HFFc6 (cell line): ENCODE measurements around the gene HNRNPA3. TPM values are rescaled to one million over a fixed set of nuclear protein-coding genes. Genes with fewer than 3 reads are reported as not detected.
"Not testable (repeated sequence)": the region's sequence is repeated elsewhere in the genome, so short reads cannot be mapped to it uniquely, and the experiment has no call there.

Experiments
- DNase-seq: peaks from one replicate; pipeline ENCODE4 v3.0.0-alpha.2; 2018
- H3K27ac Mint-ChIP-seq: 2 replicates; pipeline ENCODE4 v1.8.0; 2020; ENCODE audit warnings: mild to moderate bottlenecking, mixed read lengths
- H3K27me3 Mint-ChIP-seq: 2 replicates; pipeline ENCODE4 v1.8.0; 2021; ENCODE audit warnings: mild to moderate bottlenecking, moderate library complexity, mixed read lengths; ENCODE audit not compliant: insufficient read depth
- H3K36me3 Mint-ChIP-seq: 2 replicates; pipeline ENCODE4 v1.8.0; 2021; ENCODE audit warnings: low read depth, mixed read lengths
- H3K4me1 Mint-ChIP-seq: 2 replicates; pipeline ENCODE4 v1.8.0; 2020; ENCODE audit warnings: low read depth, mixed read lengths
- H3K4me3 Mint-ChIP-seq: 2 replicates; pipeline ENCODE4 v1.8.0; 2020; ENCODE audit warnings: mild to moderate bottlenecking, moderate library complexity, mixed read lengths
- H3K9me3 Mint-ChIP-seq: 2 replicates; pipeline ENCODE4 v1.8.0; 2020; ENCODE audit warnings: mild to moderate bottlenecking, mixed read lengths
- CTCF ChIP-seq: fragments of 200-600 bp; sonication (generic); IDR thresholded peaks from 2 replicates; pipeline ENCODE4 v1.5.0; 2021; ENCODE audit warnings: antibody characterized with exemption, mild to moderate bottlenecking
- total RNA-seq, 6 experiments: library from RNA; stranded (reverse); fragmentation: NEBNext Ultra II Directional; extraction: Animal tissue kit (Norgen Biotek cat#: 25700); gene quantifications; 2 replicates in 1 of 6; 3 replicates in 5 of 6; pipeline ENCODE4 v1.2.3, GENCODE V29; 2021

The HNRNPA3 gene
- total RNA-seq, 6 experiments from 2014 or later: 165 to 253 (median 205) TPM

- DNase-seq: no peak
- no peaks in the 10 kb centered on the region for H3K36me3 Mint-ChIP-seq
- TF ChIP-seq CTCF: no peak
- H3K4me3 Mint-ChIP-seq: no peak overlapping the region
- peaks cover 6% of the 10 kb centered on the region for H3K27me3 Mint-ChIP-seq
- H3K27ac Mint-ChIP-seq: no peak overlapping the region
- H3K9me3 Mint-ChIP-seq: no peaks in the 10 kb centered on the region
- peaks cover 22% of the 10 kb centered on the region for H3K4me1 Mint-ChIP-seq
Observed at GRCh38 chr2:177178797-177179196, 33.8 kb upstream of the HNRNPA3 start.

DNA sequence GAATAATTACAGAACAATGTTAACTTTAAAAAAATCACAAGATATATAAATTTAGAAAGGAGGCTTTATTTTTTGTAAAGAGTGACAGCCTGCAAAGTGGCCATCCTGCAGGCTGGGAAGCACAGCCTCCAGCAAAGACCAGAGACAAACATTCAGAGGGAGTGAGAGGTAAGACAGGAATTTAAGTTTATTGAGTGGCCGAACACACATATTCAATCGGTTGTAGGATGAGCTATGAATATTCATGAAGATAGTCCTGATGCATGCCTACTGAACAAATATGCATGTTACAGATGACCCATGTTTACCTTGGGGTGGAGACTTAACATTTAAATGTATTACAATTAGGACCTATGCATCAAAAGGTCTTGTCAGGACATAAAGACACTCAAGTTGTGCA, 33.4 kb upstream of the HNRNPA3 start:
- DNase-seq: no peak
- Mint-ChIP-seq H3K9me3 (no peaks in the 10 kb centered on the region), H3K27ac (no peak overlapping the region), H3K4me3 (no peak overlapping the region), H3K27me3 (peaks cover 6% of the 10 kb centered on the region), H3K36me3 (no peaks in the 10 kb centered on the region), H3K4me1 (peaks cover 20% of the 10 kb centered on the region)
- no peak for TF ChIP-seq CTCF

GRCh38 chr2:177179671-177180070, 32.9 kb upstream of the HNRNPA3 start:
- not testable (repeated sequence) for DNase-seq, H3K9me3 Mint-ChIP-seq, H3K4me3 Mint-ChIP-seq, H3K27me3 Mint-ChIP-seq, H3K36me3 Mint-ChIP-seq, H3K27ac Mint-ChIP-seq
- H3K4me1 Mint-ChIP-seq: peaks cover 15% of the 10 kb centered on the region

DNA sequence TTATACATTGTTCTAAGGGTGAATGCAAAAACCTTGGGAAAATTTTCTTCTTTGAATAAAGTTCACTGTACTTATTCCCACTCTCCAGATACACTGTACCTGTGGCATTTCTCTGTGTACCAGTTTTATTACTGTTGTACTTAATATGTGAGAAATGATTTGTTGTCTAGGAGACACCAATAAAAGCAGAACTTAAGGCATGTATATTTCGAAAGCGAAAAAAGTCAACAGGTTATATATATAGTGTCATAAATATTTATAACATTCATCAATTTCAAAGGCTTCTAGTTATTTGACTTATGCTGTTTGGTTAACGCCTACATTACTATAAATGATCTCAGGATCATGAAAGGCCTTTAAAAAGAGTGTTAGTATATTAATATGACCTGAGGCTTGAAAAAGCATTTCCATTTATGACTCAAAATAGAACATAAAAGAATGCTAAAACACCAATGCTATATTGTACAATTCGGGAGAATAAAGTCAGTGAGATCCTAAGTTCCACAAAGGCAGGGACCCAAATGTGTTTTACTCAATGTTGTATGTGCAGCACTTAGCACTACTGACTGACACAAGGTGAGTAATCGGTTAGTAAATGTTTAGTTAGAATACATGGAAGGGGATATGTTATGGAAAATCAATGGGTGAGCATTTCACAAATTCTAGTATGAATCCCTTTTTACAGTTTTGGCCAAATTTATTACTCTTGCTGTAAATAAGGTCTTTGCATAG, 32.2 kb upstream of the HNRNPA3 start:
- Mint-ChIP-seq H3K4me3 (no peak overlapping the region), H3K27ac (no peak overlapping the region), H3K4me1 (peaks cover 12% of the 10 kb centered on the region), H3K9me3 (no peaks in the 10 kb centered on the region), H3K27me3 (peaks cover 6% of the 10 kb centered on the region), H3K36me3 (no peaks in the 10 kb centered on the region)
- no peak for TF ChIP-seq CTCF
- no peak for DNase-seq

DNA sequence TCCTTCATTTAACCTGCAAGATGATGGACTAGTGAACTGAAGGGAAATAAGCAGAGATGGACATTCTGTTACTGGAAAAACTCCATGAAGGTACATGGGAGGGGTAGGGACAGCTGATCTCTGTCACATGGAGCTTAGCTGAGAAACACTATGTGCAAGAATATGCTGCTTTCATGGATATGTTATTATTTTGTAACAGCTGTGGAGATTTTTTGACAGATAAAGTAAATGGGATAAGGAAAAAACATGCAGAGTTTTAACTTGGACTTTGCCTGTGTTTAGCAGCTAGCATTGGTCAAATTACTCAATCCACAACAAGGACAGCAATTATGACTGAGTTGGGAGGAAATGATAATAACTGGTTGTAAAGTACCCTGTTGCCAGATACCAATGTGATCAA, 28.7 kb upstream of the HNRNPA3 start:
- Mint-ChIP-seq H3K36me3 (no peaks in the 10 kb centered on the region), H3K27me3 (peaks cover 8% of the 10 kb centered on the region)

More for the DNA sequence above, 28.7 kb upstream of the HNRNPA3 start:
- Mint-ChIP-seq H3K9me3 (no peaks in the 10 kb centered on the region), H3K27ac (no peak overlapping the region), H3K4me1 (peaks cover 9% of the 10 kb centered on the region), H3K4me3 (no peak overlapping the region)
- TF ChIP-seq CTCF: no peak
- DNase-seq: no peak
